GM13976 (cell line): ENCODE results near the gene MAPRE3.

Experiments used
- DNase-seq: peaks from one replicate; pipeline ENCODE4 v3.0.0; 2012; ENCODE audit warnings: low spot score
- CTCF ChIP-seq: IDR thresholded peaks from 2 replicates; pipeline ENCODE4 v1.5.1; 2012; ENCODE audit warnings: borderline replicate concordance, mild to moderate bottlenecking; ENCODE audit not compliant: insufficient read depth; ENCODE audit errors: extremely low read depth, missing control alignments, control extremely low read depth
- in situ Hi-C: fragments of 300-500 bp; cut with MboI; formaldehyde crosslinking; loops from one replicate; pipeline ENCODE4 v1.12.0; 2022; ENCODE audit warnings: low sequenced_read_pairs, mixed read lengths, inconsistent platforms; ENCODE audit not compliant: unreplicated experiment

The MAPRE3 gene

DNA sequence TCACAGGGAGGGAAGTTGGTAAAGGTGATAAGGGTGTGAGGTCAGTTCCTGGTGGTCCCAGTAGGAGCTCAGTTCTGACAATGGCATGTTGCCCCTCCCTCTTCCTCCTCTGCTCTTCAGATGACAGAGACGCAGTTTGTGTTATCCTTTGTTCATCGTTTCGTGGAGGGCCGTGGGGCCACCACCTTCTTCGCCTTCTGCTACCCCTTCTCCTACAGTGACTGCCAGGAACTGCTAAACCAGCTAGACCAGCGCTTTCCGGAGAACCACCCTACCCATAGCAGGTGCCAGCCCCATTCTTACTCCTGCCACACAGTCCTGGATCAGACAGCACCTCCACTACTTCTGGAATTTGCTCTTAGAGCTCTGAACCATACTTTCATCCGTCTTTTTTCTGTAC is 83.3 kb downstream of the MAPRE3 start:
- in situ Hi-C loops = no loop called here
- TF ChIP-seq CTCF = no peak
- no peak for DNase-seq

DNA sequence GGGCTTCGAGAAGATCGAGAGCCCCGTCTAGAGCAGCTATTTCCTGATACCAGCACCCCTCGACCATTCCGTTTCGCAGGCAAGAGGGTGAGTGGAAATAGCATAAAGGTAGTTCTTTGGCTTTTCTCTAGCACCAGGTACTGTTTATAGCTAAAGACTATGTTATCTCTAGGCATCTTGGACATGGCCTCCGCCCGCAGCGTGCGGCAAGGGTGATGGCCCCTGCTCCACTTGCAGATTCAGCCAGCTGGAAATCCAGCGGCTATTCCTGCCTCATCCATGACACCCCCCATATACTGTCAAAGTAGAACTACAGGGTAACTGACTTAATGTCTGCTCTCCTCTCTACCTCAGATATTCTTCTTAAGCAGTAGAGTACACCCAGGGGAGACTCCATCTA is 84.3 kb downstream of the MAPRE3 start:
- no peak for DNase-seq
- in situ Hi-C loops = no loop called here
- TF ChIP-seq CTCF = no peak

DNA sequence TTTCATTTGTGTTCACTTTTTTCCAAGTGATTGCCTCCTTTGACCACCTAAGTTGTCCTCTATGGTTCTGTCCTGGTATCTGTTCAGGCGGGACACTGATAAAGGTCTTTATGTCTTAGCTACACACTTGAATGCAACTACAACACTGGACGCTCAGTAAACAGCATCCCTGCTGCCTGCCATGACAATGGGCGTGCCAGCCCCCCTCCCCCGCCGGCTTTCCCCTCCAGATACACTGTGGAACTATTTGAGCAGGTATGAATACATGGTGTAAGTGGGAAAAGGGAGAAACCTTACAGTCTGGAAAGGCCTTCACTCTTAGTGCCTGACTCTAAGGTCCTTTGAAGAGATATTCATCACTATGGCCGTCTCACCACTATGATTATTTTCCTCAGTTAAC is 86.7 kb downstream of the MAPRE3 start:
- TF ChIP-seq CTCF = no peak
- in situ Hi-C loops = no loop called here
- DNase-seq = no peak

DNA sequence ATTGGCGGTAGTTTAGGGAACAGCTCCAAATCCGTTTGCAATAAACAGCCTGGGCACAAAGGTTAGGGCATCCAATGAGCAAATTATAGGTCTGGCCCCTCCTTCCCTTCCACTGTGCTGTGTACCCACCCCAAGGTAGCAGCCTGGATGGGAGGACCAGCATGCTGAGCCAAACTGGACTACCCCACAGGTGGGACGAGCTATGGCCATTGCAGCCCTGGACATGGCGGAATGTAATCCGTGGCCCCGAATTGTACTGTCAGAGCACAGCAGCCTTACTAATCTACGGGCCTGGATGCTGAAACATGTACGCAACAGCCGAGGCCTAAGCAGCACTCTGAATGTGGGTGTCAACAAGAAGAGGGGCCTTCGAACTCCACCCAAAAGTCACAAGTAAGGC is 87.8 kb downstream of the MAPRE3 start:
- TF ChIP-seq CTCF = no peak
- in situ Hi-C loops = no loop called here
- no peak for DNase-seq

DNA sequence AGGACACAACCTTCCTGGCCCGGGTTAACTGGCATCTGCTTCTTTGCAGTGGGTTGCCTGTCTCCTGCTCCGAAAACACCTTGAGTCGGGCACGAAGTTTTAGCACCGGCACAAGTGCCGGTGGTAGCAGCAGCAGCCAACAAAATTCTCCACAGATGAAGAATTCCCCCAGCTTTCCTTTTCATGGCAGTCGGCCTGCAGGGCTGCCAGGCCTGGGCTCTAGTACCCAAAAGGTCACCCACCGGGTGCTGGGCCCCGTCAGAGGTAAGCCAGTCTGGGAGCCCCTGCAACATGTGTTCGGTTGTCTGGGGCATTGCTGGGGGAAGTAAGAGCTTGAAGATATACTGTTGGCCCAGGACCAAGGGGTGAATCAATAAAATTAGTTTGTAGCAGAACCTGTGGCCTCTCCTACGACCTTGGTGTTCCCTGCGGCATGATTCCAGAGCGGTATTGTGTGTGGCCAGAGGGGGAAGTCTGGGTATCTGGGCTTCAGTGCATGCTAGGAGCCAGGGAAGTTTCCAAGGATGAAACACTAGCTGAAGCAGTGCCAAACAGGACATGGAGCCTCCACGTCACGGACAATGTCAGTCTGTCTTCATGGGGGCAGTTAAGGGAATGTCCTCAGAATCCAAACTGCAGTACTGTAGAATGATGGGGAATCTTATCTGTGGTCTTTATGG is 88.8 kb downstream of the MAPRE3 start:
- no peak for TF ChIP-seq CTCF
- in situ Hi-C loops = no loop called here
- DNase-seq = no peak

- DNase-seq = no peak
- TF ChIP-seq CTCF = no peak
- in situ Hi-C loops = no loop called here
Observed at GRCh38 chr2:27060323-27060722, 89.9 kb downstream of the MAPRE3 start.

GRCh38 chr2:27065128-27065527 is 94.7 kb downstream of the MAPRE3 start:
- in situ Hi-C loops = no loop called here
- no peak for DNase-seq
- no peak for TF ChIP-seq CTCF
